Measurements from ENCODE around the gene CCDC12. TPM values are rescaled to one million over a fixed set of nuclear protein-coding genes. Genes with fewer than 3 reads are reported as not detected.

CCDC12 gene
- total RNA-seq, 1 experiment from 2014 or later = 52.7 TPM

DNA sequence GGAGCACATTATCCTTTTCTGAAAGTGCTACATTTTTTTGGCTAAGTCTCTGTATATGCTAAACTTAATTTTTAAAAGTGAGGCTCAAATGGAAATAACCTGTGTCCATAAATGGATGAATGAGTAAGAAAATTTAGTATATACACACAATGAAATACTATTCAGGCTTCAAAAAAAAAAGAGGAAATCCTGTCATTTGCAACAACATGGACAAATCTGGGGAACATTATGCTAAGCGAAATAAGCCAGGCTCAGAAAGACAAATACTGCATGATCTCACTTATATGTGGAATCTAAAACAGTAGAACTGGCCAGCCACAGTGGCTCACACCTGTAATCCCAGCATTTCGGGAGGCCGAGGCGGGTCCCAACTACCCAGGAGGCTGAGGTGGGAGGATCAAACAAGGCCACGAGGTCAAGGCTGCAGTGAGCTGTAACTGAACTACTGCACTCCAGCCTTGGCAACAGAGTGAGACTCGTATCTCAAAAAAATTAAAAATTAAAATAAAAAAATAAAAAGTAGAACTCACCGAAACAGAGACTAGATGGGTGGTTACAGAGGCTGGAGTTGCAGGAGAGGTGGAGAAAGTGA, 25.8 kb downstream of the CCDC12 start:
- no peak for DNase-seq
- no peak overlapping the region for H3K4me3 ChIP-seq (ENCODE audit: low read depth, low read length)
- H3K4me1 ChIP-seq = peaks cover 45% of the 10 kb centered on the region
- no TSS peak for BruUV-seq (replicated peaks)
- H3K36me3 ChIP-seq (ENCODE audit: control insufficient read depth, insufficient read depth, low read length) = peaks cover 3% of the 10 kb centered on the region; the same call in 1 of the 2 replicates
- TF ChIP-seq, protein P1, sequence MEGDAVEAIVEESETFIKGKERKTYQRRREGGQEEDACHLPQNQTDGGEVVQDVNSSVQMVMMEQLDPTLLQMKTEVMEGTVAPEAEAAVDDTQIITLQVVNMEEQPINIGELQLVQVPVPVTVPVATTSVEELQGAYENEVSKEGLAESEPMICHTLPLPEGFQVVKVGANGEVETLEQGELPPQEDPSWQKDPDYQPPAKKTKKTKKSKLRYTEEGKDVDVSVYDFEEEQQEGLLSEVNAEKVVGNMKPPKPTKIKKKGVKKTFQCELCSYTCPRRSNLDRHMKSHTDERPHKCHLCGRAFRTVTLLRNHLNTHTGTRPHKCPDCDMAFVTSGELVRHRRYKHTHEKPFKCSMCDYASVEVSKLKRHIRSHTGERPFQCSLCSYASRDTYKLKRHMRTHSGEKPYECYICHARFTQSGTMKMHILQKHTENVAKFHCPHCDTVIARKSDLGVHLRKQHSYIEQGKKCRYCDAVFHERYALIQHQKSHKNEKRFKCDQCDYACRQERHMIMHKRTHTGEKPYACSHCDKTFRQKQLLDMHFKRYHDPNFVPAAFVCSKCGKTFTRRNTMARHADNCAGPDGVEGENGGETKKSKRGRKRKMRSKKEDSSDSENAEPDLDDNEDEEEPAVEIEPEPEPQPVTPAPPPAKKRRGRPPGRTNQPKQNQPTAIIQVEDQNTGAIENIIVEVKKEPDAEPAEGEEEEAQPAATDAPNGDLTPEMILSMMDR (IDR thresholded peaks at IDR 0.05; ENCODE audit: insufficient read depth in 1 of 2, low read depth in 1 of 2, low read length in 1 of 2, severe bottlenecking in 1 of 2, unreplicated experiment in 1 of 2) = no peak
- intact Hi-C loops (cut with micrococcal nuclease; ENCODE audit: unreplicated experiment) = no loop called here
- H3K27ac Mint-ChIP-seq (ENCODE audit: unreplicated experiment) = no peak overlapping the region
- H3K27me3 ChIP-seq (replicated peaks; ENCODE audit: control insufficient read depth, insufficient read depth, low read length) = no peaks in the 10 kb centered on the region
- ChIA-PET CTCF (no interaction called here), POLR2A (interaction anchor here (0.6 kb wide), 1 partner anchor 26 kb away, joined by 5 read pairs; no protein-coding TSS in a partner anchor)
- H3K9me3 Mint-ChIP-seq (ENCODE audit: unreplicated experiment) = no peaks in the 10 kb centered on the region
- no peaks in the 10 kb centered on the region for H3K9me3 ChIP-seq
- H3K4me1 Mint-ChIP-seq (ENCODE audit: low read depth, unreplicated experiment) = peaks cover 52% of the 10 kb centered on the region
- peaks cover 42% of the 10 kb centered on the region for H3K36me3 Mint-ChIP-seq (ENCODE audit: insufficient read depth, unreplicated experiment)
- H3K4me3 Mint-ChIP-seq (ENCODE audit: unreplicated experiment) = no peak overlapping the region
- H3K27me3 Mint-ChIP-seq (ENCODE audit: insufficient read depth, unreplicated experiment) = no peaks in the 10 kb centered on the region

DNA sequence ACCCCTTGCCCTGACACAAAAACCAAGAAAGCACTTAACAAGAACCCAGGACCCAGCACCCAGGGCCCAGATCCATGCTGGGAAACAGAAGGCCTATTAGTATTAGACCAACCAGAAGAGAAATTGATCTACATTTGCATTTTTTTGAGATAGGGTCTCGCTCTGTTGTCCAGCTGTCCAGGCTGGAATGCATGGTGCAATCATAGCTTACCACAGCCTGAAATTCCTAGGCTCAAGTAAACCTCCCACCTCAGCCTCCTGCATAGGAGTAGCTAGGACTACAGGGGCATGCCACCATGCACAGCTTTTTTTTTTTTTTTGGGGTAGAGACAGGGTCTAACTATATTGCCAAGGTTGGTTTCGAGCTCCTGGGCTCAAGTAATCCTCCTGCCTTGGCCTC, 26.4 kb downstream of the CCDC12 start:
- ChIA-PET CTCF (interaction anchor here (0.7 kb wide), 1 partner anchor 391 kb away, joined by 4 read pairs; no protein-coding TSS in a partner anchor), POLR2A (no interaction called here)
- H3K36me3 Mint-ChIP-seq (ENCODE audit: insufficient read depth, unreplicated experiment) = peaks cover 44% of the 10 kb centered on the region
- intact Hi-C loops (cut with micrococcal nuclease; ENCODE audit: unreplicated experiment) = no loop called here
- H3K9me3 ChIP-seq = no peaks in the 10 kb centered on the region
- no peaks in the 10 kb centered on the region for H3K9me3 Mint-ChIP-seq (ENCODE audit: unreplicated experiment)
- TF ChIP-seq, protein P1 (IDR thresholded peaks at IDR 0.05; ENCODE audit: insufficient read depth in 1 of 2, low read depth in 1 of 2, low read length in 1 of 2, severe bottlenecking in 1 of 2, unreplicated experiment in 1 of 2) = no peak
- H3K4me1 Mint-ChIP-seq (ENCODE audit: low read depth, unreplicated experiment) = peaks cover 50% of the 10 kb centered on the region
- H3K4me3 ChIP-seq (ENCODE audit: low read depth, low read length) = no peak overlapping the region
- H3K27me3 ChIP-seq (replicated peaks; ENCODE audit: control insufficient read depth, insufficient read depth, low read length) = no peaks in the 10 kb centered on the region
- no peak overlapping the region for H3K4me3 Mint-ChIP-seq (ENCODE audit: unreplicated experiment)
- H3K4me1 ChIP-seq = peaks cover 45% of the 10 kb centered on the region
- peak overlapping the region; percentile 64 for H3K27ac Mint-ChIP-seq (ENCODE audit: unreplicated experiment)
- H3K36me3 ChIP-seq (ENCODE audit: control insufficient read depth, insufficient read depth, low read length) = peaks cover 3% of the 10 kb centered on the region; the same call in 1 of the 2 replicates
- no TSS peak for BruUV-seq (replicated peaks)
- no peaks in the 10 kb centered on the region for H3K27me3 Mint-ChIP-seq (ENCODE audit: insufficient read depth, unreplicated experiment)
- DNase-seq = no peak

DNA sequence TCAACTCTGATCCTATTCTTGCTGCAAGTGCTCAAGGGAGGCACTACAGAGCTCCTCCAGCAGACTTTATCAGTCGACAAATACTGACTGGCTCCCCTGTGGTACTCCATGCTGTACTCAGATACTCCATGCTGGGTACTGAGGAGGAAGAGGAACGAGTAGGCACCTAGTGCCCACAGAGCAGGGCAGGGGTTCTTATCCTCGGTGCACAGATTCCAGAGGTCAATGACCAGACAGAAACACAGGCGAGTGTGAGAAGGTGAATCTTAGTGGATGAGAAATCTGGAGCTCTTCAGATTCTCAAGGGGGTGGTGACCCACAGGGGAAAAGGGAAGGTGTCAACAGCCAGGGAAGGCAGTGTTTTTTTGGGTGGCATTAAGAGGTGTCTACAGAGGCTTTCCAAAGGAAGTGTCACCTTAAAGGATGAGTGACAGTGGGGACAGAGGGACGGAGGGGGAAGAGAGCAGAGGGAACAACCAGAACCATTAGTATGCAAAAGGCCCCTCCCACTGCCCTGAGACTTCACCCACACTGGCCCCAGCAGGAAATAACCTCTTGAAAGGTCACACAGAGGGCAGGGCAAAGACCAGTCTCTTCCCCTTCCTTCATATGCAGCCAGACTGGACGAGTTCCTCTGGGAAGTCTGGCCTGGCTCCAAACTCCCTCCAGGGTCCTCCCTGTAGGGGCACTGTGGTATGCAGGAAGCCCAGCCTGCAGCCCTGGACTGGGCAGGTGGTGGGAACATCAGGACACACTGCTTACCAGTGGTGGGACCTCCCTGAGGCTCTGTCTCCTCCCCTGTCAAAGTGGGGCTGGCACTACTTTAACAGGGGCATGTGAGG, 27.5 kb downstream of the CCDC12 start:
- BruUV-seq (replicated peaks) = no TSS peak
- peaks cover 46% of the 10 kb centered on the region for H3K36me3 Mint-ChIP-seq (ENCODE audit: insufficient read depth, unreplicated experiment)
- TF ChIP-seq, protein P1 (IDR thresholded peaks at IDR 0.05; ENCODE audit: insufficient read depth in 1 of 2, low read depth in 1 of 2, low read length in 1 of 2, severe bottlenecking in 1 of 2, unreplicated experiment in 1 of 2) = no peak
- no peaks in the 10 kb centered on the region for H3K9me3 Mint-ChIP-seq (ENCODE audit: unreplicated experiment)
- H3K4me1 Mint-ChIP-seq (ENCODE audit: low read depth, unreplicated experiment) = peaks cover 59% of the 10 kb centered on the region
- H3K4me1 ChIP-seq = peaks cover 55% of the 10 kb centered on the region
- H3K36me3 ChIP-seq (ENCODE audit: control insufficient read depth, insufficient read depth, low read length) = peaks cover 3% of the 10 kb centered on the region; the same call in 1 of the 2 replicates
- DNase-seq = peak; percentile 36 to 71
- no peaks in the 10 kb centered on the region for H3K27me3 Mint-ChIP-seq (ENCODE audit: insufficient read depth, unreplicated experiment)
- no peaks in the 10 kb centered on the region for H3K27me3 ChIP-seq (replicated peaks; ENCODE audit: control insufficient read depth, insufficient read depth, low read length)
- ChIA-PET CTCF (interaction anchor here (1.1 kb wide), 1 partner anchor 10 kb away, joined by 3 read pairs; no protein-coding TSS in a partner anchor), POLR2A (no interaction called here)
- H3K4me3 Mint-ChIP-seq (ENCODE audit: unreplicated experiment) = peak overlapping the region; percentile 57
- no peak overlapping the region for H3K4me3 ChIP-seq (ENCODE audit: low read depth, low read length)
- H3K9me3 ChIP-seq = no peaks in the 10 kb centered on the region
- H3K27ac Mint-ChIP-seq (ENCODE audit: unreplicated experiment) = peak overlapping the region; percentile 95
- intact Hi-C loops (cut with micrococcal nuclease; ENCODE audit: unreplicated experiment) = loop anchor here (1.0 to 2.0 kb wide), 3 partner anchors 14 to 30 kb away; partner anchors contain the start of gene NBEAL2
